Skeletal muscle cell (primary cell): ENCODE data around the gene KDELR1.
A peak's percentile ranks its signal among the peaks of the same experiment; 100 is the strongest.
"Not testable (repeated sequence)": the region's sequence is repeated elsewhere in the genome, so short reads cannot be mapped to it uniquely, and the experiment has no call there.

Source experiments
- DNase-seq: peaks from one replicate; pipeline ENCODE4 v3.0.0-alpha.2; 2010; ENCODE audit warnings: low read depth
- H3K4me3 ChIP-seq: 2 replicates; pipeline ENCODE4 v1.5.1; 2011; ENCODE audit warnings: low read depth, mild to moderate bottlenecking, control low read depth, low read length, moderate library complexity

The KDELR1 gene

DNA sequence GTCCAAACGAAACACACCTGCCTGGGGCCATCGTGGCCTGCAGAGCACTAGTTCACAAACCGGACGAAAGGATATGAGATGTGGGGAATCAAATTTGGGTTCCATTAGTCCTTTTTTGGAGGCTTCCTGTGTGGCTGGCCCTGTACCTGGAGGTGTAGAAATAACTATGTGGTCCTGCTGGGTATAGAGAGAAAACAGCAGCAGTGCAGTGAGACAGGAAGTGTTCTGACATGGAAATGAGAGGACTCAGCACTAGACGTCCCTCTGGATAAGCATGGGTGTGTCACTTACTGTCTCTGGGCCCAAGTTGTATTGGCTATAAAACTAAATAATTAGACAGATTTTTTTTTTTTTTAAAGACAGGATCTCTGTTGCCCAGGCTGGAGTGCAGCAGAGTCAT lies 12.3 kb downstream of the KDELR1 start:
- H3K4me3 ChIP-seq: no peak overlapping the region
- DNase-seq: no peak

DNA sequence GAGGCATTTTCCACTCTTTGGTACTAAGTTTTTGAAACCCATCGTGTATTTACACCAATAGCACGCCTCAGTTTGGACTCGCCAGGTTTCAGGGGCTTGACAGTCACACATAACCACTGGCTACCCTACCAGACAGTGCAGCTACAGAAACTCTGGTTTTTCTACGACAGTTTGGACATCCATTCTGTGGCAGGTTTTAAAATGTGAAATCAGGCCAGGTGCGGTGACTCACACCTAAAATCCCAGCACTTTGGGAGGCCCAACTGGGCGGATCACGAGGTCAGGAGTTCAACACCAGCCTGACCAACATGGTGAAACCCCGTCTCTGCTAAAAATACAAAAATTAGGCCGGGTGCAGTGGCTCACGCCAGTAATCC lies 13.2 kb downstream of the KDELR1 start:
- H3K4me3 ChIP-seq: no peak overlapping the region
- DNase-seq: no peak

DNA sequence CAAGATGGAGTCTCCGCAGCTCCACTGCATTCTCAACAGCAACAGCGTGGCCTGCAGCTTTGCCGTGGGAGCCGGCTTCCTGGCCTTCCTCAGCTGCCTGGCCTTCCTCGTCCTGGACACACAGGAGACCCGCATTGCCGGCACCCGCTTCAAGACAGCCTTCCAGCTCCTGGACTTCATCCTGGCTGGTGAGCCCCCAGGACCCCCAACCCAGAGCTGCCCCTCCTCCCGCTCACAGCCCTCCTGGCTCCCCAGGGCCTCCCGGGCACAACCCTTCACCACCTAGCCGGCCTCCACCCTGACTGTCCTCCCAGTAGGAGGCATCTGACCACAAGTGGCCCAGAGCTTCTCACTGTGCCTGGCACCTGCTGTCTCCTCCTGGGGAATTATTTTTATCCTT lies 17.8 kb downstream of the KDELR1 start:
- DNase-seq: no peak
- H3K4me3 ChIP-seq: no peak overlapping the region

DNA sequence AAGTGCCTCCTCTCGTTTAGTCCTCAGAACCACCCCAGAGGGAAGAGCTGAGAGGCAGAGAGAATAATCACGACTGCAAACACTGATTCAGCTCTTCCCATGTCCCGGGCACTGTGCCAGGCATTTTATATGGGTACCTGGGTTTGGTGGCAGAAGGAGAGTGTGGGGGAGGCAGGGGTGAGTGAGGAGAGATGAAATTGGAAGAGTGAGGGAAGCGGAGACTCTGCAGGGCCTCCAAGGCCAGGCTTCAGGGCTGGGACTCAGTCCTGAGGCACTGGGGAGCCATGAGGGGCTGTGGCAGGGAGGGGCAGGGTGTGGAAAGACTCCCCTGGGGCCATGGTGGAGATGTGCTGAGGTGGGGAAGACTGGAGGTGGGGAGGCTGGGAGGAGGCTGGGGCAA lies 18.4 kb downstream of the KDELR1 start:
- DNase-seq: no peak
- H3K4me3 ChIP-seq: no peak overlapping the region

DNA sequence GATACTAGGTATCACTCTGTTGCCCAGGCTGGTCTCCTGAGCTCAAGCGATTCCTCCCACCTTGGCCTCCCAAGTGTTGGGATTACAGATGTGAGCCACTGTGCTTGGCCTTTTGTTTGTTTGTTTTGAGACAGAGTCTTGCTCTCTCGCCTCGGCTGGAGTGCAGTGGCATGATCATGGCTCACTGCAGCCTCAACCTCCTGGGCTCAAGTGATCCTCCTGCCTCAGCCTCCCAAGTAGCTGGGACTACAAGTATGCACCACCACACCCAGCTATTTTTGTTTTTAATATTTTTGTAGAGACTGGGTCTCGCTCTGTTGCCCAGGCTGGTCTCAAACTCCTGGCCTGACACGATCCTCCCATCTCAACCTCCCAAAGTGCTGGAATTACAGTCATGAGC lies 19.6 kb downstream of the KDELR1 start:
- H3K4me3 ChIP-seq, DNase-seq: not testable (repeated sequence)

DNA sequence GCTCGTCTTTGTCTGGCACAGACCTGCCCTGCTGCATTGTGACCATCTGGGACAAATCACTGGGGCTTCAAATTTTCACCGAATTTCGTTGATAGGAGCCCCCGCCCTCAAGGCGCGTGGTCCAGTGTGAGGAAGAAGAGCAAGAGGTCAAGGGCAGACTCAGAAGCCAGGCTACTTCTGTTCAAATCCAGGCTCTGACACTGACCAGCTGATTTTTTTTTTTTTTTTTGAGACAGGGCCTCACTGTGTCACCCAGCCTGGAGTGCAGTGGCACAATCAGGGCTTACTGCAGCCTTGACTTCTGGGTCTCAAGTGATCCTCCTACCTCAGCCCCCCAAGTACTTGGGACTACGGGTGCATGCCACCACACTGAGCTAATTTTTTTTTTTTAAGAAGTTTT lies 20.0 kb downstream of the KDELR1 start:
- no peak for DNase-seq
- no peak overlapping the region for H3K4me3 ChIP-seq

DNA sequence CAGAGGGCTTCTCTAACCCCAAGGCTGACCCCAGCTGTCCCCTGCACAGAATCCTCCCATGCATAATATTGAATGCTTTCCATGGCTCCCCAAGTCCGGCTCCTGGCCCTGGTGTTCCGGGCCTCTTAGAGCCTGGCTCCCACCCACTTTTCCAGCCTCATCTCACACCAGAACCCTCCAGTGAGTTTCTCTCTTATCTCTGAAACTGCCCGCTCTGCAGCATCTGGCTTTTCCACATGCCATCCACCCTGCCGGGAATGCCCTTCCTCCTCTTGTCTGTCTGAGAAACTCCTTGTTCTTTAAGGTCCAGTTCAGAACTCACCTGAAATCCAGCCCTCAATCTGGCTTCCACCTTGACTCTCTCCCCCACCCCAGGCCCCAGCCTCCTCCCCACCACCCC lies 20.4 kb downstream of the KDELR1 start:
- H3K4me3 ChIP-seq: no peak overlapping the region
- DNase-seq: no peak

DNA sequence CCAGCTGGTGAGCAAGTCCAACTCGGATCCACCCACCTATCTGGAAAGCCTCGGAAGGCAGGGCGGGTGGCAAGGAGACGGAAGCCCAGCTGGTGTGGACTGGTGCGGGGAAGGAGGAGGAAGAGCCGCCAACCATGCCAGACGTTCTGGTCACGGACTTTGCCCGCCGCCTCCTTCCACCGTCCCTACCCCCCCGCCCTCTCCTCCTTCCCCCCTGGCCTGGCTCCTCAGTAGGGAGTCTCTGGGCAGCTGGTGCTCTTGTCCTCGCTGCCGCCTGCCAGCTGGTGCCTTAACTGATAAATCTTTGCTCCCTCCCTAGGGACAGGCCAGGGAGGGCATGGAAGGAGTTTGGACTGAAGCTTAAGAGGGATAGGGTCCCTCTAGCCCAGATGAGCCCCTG lies 22.4 kb downstream of the KDELR1 start:
- no peak overlapping the region for H3K4me3 ChIP-seq
- no peak for DNase-seq

DNA sequence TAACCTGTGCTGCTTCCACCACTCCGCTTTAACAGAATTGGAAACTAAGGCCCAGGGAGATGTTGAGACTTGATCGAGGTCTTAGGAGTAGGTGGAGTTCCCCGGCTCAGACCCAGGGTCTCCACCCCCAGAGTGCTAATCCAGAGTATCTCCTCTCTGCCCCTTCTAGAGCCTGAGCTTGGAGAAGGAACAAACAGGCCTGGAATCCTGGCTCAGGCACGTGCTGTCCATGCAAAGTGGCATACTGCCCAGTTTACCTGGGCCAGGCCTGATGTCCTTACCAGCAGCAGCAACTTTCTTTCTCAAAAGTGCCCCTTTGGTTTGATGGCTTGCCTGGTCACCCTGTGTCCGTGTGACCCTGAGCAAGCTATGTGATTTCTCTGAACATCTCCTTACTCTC lies 23.5 kb downstream of the KDELR1 start:
- DNase-seq: no peak
- H3K4me3 ChIP-seq: no peak overlapping the region

DNA sequence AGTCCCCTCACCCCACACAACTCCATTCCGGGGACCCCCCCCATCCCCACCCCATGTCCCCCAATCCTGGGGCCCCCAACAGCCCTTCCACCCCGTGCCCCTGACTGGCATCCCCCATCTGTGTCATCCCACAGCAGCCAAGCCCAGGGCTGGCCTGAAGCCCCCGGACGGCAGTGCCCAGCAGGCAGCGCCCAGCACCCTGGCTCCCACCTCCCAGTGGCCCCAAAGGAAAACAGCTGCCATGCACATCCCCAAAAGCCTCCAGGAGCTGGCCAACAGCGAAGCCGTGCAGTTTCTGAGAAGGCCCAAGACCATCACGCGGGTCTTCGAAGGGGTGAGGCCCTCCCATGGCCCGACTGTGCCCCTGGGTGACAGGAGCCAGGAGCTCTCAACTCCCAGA lies 25.7 kb downstream of the KDELR1 start:
- DNase-seq: no peak
- no peak overlapping the region for H3K4me3 ChIP-seq

DNA sequence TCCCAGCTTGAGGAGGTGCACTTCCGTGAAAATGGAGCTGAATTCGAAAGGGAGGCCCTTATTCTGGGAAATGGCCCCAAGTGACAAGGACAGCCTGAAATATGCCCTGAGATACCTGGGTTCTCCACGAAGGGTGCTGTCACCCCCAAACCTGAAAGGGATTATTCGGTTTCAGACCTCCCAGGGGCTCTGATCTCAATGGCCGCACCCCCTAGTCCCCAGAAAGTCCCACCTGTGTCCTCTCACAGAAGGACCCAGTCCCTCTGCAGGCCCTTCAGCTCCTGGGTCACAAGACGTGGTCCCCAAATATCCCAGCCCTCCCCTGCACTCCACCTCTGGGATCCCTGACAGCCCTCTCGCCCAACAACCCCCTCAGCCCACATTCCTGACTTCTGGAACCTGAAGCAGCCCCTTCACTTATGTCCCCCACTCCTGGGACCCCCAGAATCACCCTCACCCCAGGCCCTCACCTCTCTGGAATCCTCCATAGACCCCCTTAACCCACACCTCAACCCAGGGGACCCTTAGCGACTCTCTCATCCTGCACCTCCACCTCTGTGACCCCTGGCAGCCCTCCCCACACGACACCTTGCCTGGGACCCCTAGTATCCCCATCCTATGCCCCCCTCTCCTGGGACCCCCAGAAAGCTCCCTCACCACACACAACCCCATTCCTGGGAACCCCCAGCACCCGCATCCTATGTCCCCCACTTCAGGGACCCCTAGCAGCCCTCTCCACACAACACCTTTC lies 26.6 kb downstream of the KDELR1 start:
- no peak for DNase-seq
- H3K4me3 ChIP-seq: peak overlapping the region; percentile 82

DNA sequence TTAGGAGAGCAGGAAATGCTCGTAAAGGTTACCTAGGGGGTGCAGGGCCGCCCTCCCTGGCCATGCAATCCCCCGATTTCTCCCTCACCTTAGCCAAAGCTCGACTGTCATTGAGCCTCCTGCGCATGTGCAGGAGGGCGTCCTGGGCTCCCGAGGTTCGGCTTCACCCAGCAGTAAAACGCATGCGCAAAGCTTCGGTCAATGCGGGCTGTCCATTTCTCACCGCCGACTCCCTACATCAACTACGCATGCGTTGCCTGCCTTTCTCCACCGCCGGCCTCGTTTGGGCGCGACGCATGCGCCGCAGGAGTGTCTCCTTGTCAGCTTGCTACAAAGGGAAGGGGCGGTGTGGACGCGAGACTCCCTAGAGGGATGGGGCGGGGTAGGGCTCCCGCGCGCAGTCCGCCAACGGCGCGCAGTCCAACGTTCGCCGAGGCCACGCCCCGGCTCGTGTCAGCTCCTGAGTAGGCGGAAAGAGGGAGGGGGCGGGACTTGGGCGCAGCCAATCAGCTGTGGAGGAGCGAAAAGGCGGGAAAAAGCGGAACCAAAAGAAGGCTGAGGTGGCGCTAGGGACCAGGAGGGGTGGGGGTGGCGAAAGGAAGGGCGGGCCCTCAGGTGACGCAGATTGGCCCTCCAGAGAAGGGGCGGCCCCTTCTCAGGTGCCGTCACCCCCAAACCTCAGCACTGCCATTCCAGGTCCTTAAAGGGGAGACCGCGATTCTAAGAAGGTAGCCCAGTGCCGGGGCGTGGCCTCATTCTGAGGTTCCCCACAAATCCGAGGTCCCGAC lies 27.3 kb downstream of the KDELR1 start, which contains the start of the genes SYNGR4 and TMEM143:
Gene SYNGR4, plus strand, starts transcription at position 558 of the 788 bp plus-strand sequence. CDS start 1,476 bp downstream, outside the sequence.
Gene TMEM143, minus strand, starts transcription at position 131 of the 788 bp plus-strand sequence. Its CDS starts 20 bp downstream, at position 111.
- H3K4me3 ChIP-seq: peak within 1 kb of the TSS; percentile 82
- DNase-seq: peak; percentile 98

DNA sequence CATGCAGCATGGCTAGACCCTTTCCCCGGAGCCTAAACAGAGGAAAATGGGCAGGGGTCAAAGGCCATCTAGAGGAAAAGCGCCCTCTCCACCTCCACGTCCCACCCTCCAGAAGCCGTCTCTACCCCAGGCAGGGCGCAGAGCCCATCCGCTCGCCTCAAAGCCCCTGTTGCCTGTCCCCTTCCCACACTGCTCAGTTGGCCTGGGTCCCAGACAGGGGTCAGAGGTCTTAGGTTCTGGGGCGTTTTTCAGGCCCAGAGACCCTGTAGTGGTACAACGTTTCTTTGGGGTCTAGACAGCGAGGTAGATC lies 27.9 kb downstream of the KDELR1 start:
- DNase-seq: no peak
- peak overlapping the region; percentile 82 for H3K4me3 ChIP-seq

DNA sequence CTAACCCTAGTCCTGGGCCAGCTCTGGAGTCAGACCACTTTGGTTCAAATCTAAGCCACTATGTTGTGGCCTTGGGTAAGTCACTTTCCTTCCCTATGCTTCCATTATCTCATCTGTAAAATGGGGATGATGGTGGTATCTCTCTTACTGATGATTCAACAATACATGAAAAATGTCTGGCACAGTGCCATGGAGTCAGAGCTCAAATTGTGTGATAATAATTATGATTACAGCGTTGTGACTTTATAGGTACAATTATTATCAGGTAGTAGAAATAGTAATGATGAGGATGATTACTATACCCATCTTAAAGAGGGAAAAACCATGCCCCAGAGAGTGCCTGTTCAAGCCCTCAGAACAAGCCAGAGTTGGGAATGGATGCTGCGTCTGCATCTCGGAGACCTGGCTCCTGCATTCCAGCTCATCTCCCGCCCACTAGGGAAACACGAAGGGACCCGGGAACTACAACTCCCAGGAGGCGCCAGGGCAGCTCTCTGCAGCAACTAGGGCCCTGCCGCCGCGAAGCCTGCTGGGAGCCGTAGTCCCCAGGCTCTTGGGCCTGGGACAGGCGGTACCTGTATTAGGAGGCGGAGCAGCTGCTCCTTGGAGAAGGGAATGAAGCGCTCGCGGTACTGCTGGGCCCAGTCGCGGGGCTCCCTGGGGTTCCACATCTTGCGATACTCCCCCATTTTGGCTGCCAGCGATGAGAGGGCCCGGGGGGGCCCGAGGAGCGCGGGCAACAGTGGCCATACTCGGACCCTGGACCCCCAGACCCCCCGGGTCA lies 28.4 kb downstream of the KDELR1 start:
- peak overlapping the region; percentile 82 for H3K4me3 ChIP-seq
- peak; percentile 79 for DNase-seq

DNA sequence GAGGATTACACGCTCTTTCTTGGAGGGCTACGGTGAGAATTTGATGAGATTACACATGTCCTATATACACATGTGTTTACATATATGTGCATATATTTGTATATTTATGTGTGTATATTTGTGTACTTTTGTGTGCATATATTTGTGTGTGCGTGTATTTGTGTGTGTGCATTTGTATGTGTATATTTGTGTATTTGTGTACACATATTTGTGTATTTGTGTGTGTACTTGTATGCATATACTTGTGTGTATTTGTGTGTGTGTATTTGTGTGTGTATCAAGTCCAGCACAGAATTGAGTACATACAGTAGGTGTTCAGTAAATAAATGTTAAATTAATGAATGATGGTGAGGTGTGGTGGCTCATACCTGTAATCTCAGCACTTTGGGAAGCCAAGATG lies 29.4 kb downstream of the KDELR1 start:
- H3K4me3 ChIP-seq: no peak overlapping the region
- no peak for DNase-seq

DNA sequence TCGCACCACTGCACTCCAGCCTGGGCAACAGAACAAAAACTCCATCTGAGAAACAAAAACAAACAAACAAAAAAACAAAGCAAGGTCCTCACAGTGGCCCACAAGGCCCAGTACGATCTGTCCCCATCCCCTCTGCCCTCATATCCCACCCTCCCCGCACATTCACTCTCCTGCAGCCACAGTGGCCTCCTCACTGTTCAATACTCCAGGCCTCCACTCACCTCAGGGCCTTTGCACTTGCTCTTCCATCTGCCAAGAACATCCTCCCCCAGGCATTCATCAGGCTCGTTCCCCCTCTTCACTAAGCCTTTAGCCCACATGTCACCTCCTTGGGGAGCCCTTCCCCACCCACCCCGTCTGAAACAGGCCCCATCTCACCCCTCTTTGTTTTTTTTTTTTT lies 32.2 kb downstream of the KDELR1 start:
- no peak for DNase-seq
- H3K4me3 ChIP-seq: no peak overlapping the region

DNA sequence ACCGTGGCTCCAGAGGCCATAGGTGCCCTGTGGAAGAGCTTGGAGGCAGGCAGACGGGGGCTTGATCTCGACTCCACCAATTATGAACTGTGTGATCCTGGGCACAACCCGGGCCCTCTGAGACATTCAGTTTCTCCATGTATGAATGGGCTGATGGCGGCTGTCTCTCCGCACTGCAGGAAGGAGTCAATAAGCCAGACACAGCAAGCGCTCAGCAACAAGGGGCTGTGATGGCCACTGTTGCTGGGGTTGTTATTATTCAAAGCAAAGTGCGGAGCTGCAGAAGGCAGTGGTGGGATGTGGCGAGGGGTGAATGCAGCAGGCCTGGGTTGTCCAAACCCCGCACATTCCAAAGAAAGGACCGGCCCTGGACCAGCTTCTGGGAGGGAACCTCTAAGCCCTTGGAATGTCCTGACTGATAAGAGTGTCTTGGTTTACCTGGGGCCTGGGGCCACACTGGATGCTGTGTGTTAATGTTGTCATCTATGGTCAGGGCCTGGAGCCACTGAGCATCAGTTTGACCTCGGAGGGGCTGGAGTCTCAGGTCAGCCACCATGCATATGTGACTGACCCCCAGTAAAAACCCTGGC lies 35.9 kb downstream of the KDELR1 start:
- no peak for DNase-seq
- no peak overlapping the region for H3K4me3 ChIP-seq

DNA sequence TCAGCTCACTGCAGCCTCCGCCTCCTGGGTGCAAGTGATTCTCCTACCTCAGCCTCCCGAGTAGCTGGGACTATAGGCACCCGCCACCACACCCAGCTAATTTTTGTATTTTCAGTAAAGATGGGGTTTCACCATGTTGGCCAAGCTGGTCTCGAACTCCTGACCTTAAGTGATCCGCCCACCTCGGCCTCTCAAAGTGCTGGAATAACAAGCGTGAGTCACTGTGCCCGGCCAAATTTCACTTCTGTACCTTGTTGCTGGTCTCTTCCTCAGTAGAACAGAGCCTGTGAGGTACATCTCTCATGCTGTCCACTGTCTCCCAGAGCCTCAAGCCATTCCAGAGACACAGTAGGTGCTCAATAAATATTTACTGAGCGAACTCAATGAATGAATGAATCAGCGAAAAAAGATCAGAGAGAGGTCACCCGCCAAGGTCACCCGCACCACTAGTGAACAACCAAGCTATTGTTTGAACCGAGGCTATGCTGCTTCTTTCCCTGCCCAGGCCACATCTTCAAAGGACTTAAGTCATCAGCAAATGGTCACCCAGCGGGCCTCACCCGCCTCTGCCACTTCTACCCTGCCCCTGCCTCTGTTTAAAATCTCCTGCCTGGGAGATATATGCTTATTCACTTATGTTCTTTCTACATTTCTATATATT lies 36.9 kb downstream of the KDELR1 start:
- no peak overlapping the region for H3K4me3 ChIP-seq
- DNase-seq: no peak

DNA sequence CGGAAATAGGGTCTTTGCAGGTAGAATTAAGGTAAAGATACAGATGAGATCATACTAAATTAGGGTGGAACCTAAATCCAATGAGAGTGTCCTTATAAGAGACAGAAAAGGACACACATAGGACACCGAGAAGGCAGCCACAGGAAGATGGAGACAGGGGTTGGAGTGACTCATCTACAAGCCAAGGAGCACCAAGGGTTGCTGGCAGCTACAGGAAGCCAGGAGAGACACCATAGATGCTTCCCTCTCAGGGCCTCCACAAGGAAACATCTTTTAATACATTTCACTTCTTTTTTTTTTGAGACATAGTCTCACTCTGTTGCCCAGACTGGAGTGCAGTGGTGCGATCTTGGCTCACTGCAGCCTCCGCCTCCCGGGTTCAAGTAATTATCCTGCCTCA lies 37.7 kb downstream of the KDELR1 start:
- DNase-seq: no peak
- H3K4me3 ChIP-seq: no peak overlapping the region
